HG03558 (cell line): Measurements from ENCODE around the gene KCNK3.

ENCODE experiments used
- ATAC-seq: cut with Tn5 transposase; IDR thresholded peaks from one replicate; pipeline ENCODE4 v1.9.1; 2021; ENCODE audit warnings: moderate number of reproducible peaks; ENCODE audit not compliant: unreplicated experiment; ENCODE audit errors: extremely low read depth

KCNK3 gene

GRCh38 chr2:26768759-26769088 lies 76.2 kb downstream of the KCNK3 start:
- no peak for ATAC-seq

GRCh38 chr2:26769089-26769761 lies 76.7 kb downstream of the KCNK3 start:
- no peak for ATAC-seq

GRCh38 chr2:26770986-26771586 lies 78.6 kb downstream of the KCNK3 start:
- ATAC-seq = no peak

GRCh38 chr2:26772064-26773001 lies 79.8 kb downstream of the KCNK3 start:
- ATAC-seq = no peak

DNA sequence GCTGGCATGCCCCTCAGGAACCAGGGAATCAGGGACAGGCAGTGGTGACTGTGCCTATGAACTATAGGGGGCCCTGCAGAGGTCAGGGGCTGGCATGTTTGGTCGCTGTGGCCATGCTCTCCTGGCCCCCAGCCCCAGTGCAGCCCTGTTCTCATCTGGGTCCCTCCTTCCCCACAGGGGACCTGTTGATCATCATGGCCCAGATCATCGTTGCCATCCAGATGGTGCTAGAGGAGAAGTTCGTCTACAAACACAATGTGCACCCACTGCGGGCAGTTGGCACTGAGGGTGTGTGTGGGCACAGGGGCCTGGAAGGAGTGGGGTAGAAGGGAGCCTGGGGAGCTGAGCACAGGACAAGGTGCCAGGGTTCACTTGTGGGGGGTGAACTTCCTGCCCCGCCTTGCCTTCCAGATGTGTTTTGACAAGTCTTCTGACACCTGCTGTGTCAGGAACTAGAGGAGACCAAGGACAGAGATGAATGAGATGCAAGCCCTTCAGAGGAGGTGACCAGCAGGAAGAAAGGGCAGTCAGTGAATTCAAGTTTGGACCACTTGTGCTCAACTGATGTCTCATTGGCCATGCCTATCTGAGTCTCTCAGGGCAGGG lies 83.8 kb downstream of the KCNK3 start:
- ATAC-seq = no peak

DNA sequence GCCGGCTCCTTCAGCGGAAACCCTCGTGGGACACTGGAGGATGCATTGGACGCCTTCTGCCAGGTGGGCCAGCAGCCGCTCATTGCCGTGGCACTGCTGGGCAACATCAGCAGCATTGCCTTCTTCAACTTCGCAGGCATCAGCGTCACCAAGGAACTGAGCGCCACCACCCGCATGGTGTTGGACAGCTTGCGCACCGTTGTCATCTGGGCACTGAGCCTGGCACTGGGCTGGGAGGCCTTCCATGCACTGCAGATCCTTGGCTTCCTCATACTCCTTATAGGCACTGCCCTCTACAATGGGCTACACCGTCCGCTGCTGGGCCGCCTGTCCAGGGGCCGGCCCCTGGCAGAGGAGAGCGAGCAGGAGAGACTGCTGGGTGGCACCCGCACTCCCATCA lies 85.6 kb downstream of the KCNK3 start:
- ATAC-seq = no peak

DNA sequence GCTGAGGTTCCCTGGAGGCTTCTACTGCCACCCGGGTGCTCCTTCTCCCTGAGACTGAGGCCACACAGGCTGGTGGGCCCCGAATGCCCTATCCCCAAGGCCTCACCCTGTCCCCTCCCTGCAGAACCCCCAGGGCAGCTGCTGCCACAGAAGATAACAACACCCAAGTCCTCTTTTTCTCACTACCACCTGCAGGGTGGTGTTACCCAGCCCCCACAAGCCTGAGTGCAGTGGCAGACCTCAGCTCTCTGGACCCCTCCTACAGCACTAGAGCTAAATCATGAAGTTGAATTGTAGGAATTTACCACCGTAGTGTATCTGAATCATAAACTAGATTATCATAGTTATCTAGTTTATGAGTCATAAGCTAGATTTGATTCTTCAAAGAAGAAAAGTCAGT lies 86.0 kb downstream of the KCNK3 start:
- ATAC-seq = no peak

DNA sequence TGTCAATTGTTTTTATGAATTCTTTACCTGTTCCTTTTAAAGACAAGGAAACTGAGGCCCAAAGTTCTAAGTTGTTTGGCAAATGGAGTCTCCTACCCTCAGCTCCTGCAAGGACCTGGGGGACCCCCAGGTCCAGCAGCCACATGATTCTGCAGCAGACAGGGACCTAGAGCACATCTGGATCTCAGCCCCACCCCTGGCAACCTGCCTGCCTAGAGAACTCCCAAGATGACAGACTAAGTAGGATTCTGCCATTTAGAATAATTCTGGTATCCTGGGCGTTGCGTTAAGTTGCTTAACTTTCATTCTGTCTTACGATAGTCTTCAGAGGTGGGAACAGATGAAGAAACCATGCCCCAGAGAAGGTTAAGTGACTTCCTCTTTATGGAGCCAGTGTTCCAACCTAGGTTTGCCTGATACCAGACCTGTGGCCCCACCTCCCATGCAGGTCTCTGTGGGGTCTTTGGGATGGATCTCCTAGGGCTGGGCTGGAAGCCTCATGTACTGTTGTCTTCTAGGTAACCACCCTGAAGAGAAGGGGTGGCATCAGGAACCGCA lies 87.8 kb downstream of the KCNK3 start:
- no peak for ATAC-seq
